HUES6 (cell line): ENCODE results near the gene MBD6.
A peak's percentile ranks its signal among the peaks of the same experiment; 100 is the strongest.
"Not testable (repeated sequence)": the region's sequence is repeated elsewhere in the genome, so short reads cannot be mapped to it uniquely, and the experiment has no call there.

ENCODE experiments used
- H3K27ac ChIP-seq: 2 replicates; pipeline ENCODE4 v1.7.0; 2013; ENCODE audit warnings: low read depth, mild to moderate bottlenecking, low read length, inconsistent platforms
- H3K27me3 ChIP-seq: 2 replicates; pipeline ENCODE4 v1.6.1; 2013; ENCODE audit warnings: low read length; ENCODE audit not compliant: control insufficient read depth, insufficient read depth
- H3K36me3 ChIP-seq: 2 replicates; pipeline ENCODE4 v1.6.1; 2013; ENCODE audit warnings: low read length; ENCODE audit not compliant: control insufficient read depth, insufficient read depth
- H3K4me1 ChIP-seq: 2 replicates; pipeline ENCODE4 v1.6.1; 2013; ENCODE audit warnings: low read length; ENCODE audit not compliant: control insufficient read depth, insufficient read depth
- H3K4me3 ChIP-seq: 2 replicates; pipeline ENCODE4 v1.5.1; 2013; ENCODE audit warnings: low read depth, low read length
- H3K9ac ChIP-seq: one replicate; pipeline ENCODE4 v1.6.1; 2013; ENCODE audit warnings: mild to moderate bottlenecking, low read length
- H3K9me3 ChIP-seq: 2 replicates; pipeline ENCODE4 v1.6.1; 2013; ENCODE audit warnings: low read depth, low read length; ENCODE audit not compliant: control insufficient read depth, insufficient read depth

MBD6 gene

DNA sequence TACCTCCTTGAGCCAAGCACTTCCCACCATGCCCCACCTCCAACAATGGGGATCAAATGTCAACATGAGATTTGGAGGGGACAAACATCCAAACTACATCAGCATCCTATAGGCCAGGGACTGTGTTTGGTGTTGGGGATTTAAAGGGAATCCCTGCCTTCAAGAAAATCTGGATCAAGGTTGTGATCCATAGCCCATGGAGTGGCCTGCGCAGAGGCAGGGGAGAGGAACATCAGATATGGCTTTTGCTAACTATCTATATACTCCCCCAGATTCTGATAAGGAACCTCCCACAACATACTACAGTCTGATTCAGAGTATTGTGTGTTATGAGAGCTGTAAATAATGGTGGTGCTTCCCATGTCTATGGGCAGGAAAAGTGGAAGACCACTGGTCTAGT is 32.3 kb downstream of the MBD6 start:
- Histone ChIP-seq H3K36me3 (no peaks in the 10 kb centered on the region), H3K4me1 (peaks cover 14% of the 10 kb centered on the region; the same call in 1 of the 2 replicates), H3K9me3 (no peaks in the 10 kb centered on the region), H3K4me3 (no peak overlapping the region), H3K9ac (no peak overlapping the region), H3K27me3 (peaks cover 15% of the 10 kb centered on the region; the same call in 1 of the 2 replicates), H3K27ac (no peak overlapping the region)

DNA sequence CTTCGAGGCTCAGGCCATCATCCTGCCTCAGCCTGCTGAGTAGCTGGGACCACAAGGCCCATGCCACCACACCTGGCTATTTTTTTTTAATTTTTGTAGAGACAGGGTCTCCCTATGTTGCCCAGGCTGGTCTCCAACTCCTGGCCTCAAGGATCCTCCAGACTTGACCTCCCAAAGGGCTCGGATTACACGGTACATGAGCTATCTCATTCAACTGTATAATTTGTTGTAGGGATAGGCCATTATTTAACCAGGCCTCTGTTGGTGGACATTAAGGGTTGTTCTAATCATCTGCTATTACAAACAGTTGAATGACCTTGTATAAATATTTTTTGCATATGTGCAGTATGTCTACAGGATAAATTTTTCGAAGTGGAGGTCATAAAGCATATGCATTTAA is 36.2 kb downstream of the MBD6 start:
- no peaks in the 10 kb centered on the region for H3K9me3 ChIP-seq
- peaks cover 4% of the 10 kb centered on the region; the same call in 1 of the 2 replicates for H3K36me3 ChIP-seq
- no peaks in the 10 kb centered on the region for H3K4me1 ChIP-seq
- H3K27ac ChIP-seq, result no peak overlapping the region
- H3K4me3 ChIP-seq, result no peak overlapping the region
- H3K27me3 ChIP-seq, result no peaks in the 10 kb centered on the region
- no peak overlapping the region for H3K9ac ChIP-seq

DNA sequence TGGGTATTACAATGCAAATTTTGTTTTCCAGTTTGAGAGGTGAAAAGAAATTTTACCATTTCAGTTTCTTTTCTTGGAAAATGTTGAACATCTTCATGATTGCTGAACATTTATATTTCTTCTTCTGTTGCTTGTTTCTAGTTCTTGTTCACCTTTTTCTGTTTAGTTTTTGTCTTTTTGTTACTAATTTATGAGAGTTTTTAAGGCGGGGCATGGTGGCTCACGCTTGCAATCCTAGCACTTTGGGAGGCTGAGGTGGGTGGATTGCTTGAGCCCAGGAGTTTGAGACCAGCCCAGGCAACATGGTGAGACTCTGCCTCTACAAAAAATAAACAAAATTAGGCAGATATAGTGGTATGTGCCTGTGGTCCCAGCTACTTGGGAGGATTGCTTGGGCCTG is 37.9 kb downstream of the MBD6 start:
- no peak overlapping the region for H3K9ac ChIP-seq
- H3K4me3 ChIP-seq, result no peak overlapping the region
- peaks cover 7% of the 10 kb centered on the region; the same call in 1 of the 2 replicates for H3K36me3 ChIP-seq
- no peaks in the 10 kb centered on the region for H3K9me3 ChIP-seq
- H3K4me1 ChIP-seq, result no peaks in the 10 kb centered on the region
- no peak overlapping the region for H3K27ac ChIP-seq
- H3K27me3 ChIP-seq, result no peaks in the 10 kb centered on the region

DNA sequence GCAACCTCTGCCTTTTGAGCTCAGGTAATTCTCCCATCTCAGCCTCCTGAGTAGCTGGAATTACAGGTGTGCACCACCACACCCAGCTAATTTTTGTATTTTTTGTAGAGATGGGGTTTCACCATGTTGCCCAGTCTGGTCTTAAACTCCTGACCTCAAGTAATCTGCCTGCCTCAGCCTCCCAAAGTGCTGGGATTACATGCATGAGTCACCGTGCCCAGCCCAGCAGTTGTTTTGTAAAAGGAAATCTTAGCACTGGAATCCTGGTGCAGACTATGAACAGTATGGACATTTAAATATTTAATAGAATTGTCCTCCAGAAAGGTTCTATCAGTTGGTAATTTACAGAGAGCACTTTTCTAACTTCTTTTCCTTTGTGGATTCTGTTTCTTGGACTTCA is 38.5 kb downstream of the MBD6 start:
- H3K4me3 ChIP-seq, H3K4me1 ChIP-seq, H3K9ac ChIP-seq, H3K9me3 ChIP-seq, H3K27ac ChIP-seq, H3K36me3 ChIP-seq, H3K27me3 ChIP-seq: not testable (repeated sequence)

DNA sequence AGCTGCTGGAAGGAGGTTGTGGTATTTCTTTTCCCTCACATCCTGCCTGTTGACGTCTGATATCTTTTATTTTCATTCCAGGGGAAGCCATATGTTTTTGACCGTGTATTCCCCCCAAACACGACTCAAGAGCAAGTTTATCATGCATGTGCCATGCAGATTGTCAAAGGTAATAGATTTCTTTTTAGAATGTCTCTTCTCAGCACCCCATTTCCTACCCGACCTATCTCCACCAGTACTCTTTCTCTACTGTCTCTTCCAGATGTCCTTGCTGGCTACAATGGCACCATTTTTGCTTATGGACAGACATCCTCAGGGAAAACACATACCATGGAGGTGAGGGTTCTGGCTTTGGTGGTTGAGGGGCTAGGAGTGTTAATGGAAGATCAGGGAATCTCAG is 40.7 kb downstream of the MBD6 start:
- Histone ChIP-seq H3K27ac (no peak overlapping the region), H3K36me3 (peaks cover 7% of the 10 kb centered on the region; the same call in 1 of the 2 replicates), H3K9me3 (no peaks in the 10 kb centered on the region), H3K4me1 (no peaks in the 10 kb centered on the region), H3K9ac (no peak overlapping the region), H3K27me3 (no peaks in the 10 kb centered on the region), H3K4me3 (no peak overlapping the region)

DNA sequence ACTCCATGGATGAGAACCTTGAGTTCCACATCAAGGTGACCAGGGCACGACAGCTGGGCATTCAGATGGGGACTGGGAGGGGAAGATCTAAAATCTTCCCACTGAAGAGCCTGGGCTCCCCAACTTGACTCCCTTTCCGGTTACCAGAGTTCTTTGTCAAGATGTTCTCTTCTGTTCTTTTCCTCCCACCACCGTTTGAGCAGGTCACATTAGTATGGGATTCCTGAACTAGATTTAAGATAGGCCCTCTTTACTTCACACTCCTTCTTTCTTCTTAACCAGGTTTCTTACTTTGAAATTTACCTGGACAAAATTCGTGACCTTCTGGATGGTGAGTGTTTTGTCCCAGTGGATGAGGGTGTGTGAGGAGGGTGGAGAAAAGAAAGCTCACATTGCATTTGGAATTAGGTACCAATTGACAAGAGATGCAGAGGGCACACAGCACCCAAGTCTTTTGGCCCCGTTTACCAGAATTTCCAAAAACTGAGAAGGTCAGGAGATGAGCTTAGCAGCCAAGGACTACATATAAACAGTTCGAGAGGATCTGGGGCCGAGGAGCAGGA is 41.6 kb downstream of the MBD6 start:
- Histone ChIP-seq H3K4me3 (no peak overlapping the region), H3K27me3 (no peaks in the 10 kb centered on the region), H3K9ac (no peak overlapping the region), H3K27ac (no peak overlapping the region), H3K36me3 (peaks cover 14% of the 10 kb centered on the region), H3K9me3 (no peaks in the 10 kb centered on the region), H3K4me1 (no peaks in the 10 kb centered on the region)

DNA sequence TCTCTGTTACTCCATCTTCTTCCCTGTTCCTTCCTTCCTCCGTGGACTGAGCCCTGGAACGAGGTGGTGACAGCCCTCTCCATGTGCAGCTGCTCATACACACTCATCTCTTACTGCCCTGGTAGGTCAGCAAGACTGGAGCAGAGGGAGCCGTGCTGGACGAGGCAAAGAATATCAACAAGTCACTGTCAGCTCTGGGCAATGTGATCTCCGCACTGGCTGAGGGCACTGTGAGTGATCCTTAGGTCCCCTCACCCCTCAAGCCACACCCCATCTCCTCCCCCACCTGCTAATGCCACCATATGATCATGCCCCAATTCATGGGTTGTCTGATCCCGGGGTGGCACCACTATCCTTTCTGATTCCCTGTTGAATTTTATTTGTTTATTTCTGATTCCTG is 46.2 kb downstream of the MBD6 start:
- Histone ChIP-seq H3K4me1 (no peaks in the 10 kb centered on the region), H3K36me3 (peaks cover 35% of the 10 kb centered on the region), H3K27me3 (no peaks in the 10 kb centered on the region), H3K27ac (no peak overlapping the region), H3K9ac (no peak overlapping the region), H3K9me3 (no peaks in the 10 kb centered on the region), H3K4me3 (no peak overlapping the region)

DNA sequence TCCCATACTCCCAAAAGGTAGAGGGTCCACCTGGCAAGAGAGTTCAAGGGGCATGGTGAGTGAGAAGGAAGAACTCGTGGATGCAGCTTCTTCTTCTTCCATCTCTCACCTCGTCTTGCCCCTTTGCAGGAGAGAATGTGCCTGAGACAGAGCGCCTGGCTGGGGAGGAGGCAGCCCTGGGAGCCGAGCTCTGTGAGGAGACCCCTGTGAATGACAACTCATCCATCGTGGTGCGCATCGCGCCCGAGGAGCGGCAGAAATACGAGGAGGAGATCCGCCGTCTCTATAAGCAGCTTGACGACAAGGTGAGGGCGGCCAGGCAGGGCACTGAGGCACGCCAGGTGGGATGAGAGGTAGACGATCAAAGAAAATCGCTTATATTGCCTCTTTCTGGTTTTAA is 47.2 kb downstream of the MBD6 start:
- no peaks in the 10 kb centered on the region for H3K9me3 ChIP-seq
- H3K9ac ChIP-seq, result peak overlapping the region; percentile 2
- no peak overlapping the region for H3K4me3 ChIP-seq
- H3K4me1 ChIP-seq, result no peaks in the 10 kb centered on the region
- H3K27ac ChIP-seq, result no peak overlapping the region
- peaks cover 35% of the 10 kb centered on the region for H3K36me3 ChIP-seq
- H3K27me3 ChIP-seq, result no peaks in the 10 kb centered on the region

DNA sequence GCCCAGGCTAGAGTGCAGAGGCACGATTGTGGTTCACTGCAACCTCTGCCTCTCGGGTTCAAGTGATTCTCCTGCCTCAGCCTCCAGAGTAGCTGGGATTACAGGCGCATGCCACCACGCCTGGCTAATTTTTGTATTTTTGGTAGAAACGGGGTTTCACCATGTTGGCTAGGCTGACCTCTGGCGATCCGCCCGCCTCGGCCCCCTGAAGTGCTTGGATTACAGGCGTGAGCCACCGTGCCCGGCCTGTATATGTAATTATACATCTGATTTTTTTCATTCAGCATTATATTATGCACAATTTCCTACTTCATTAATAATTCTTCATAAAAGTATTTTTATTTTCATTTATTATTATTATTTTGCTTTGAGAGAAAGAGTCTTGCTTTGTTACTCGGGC is 47.8 kb downstream of the MBD6 start:
- H3K9ac ChIP-seq, H3K27me3 ChIP-seq, H3K9me3 ChIP-seq, H3K4me1 ChIP-seq, H3K27ac ChIP-seq, H3K4me3 ChIP-seq: not testable (repeated sequence)
- peaks cover 39% of the 10 kb centered on the region for H3K36me3 ChIP-seq

DNA sequence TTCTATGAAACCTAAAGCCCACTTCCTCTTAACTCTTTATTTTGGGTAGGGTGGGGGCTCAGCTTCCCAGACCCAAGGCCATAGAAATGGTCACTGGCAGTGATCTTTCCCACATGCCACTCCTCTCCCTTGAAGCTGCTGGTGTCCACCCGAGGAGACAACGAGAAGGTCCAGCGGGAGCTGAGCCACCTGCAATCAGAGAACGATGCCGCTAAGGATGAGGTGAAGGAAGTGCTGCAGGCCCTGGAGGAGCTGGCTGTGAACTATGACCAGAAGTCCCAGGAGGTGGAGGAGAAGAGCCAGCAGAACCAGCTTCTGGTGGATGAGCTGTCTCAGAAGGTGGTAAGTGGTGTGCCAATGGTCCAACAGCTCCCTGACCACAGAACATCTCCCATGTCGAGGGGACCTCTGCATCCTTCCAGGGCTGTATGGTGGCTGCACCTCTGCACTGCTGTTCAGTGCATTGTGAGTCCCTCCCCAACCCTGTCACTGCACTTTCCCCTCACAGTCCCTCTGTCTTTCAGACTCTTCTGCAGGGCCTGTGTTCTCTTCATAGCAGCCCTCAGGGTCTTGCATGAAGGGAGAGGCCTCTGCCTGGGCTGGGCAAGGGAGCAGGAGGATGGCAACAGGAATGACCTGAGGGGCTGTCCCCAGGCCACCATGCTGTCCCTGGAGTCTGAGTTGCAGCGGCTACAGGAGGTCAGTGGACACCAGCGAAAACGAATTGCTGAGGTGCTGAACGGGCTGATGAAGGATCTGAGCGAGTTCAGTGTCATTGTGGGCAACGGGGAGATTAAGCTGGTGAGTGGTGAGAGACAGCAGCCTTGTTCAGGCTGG is 49.5 kb downstream of the MBD6 start:
- peaks cover 55% of the 10 kb centered on the region for H3K36me3 ChIP-seq

DNA sequence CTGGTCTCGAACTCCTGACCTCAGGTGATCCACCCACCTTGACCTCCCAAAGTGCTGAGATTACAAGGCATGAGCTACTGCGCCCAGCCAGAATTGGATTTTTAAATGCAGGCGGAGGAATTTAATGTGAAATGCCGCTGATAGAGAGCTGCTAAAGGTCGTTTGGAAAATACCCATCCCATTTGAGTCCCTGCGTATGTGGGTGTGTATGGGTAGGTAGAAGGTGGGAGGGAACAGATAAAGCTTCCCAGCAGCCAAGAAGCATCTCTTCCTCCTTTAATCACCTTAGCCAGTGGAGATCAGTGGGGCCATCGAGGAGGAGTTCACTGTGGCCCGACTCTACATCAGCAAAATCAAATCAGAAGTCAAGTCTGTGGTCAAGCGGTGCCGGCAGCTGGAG is 52.2 kb downstream of the MBD6 start:
- H3K9me3 ChIP-seq, result no peaks in the 10 kb centered on the region
- H3K27ac ChIP-seq, result no peak overlapping the region
- H3K4me1 ChIP-seq, result no peaks in the 10 kb centered on the region
- no peak overlapping the region for H3K4me3 ChIP-seq
- H3K9ac ChIP-seq, result no peak overlapping the region
- no peaks in the 10 kb centered on the region for H3K27me3 ChIP-seq
- peaks cover 60% of the 10 kb centered on the region for H3K36me3 ChIP-seq

More for the DNA sequence above, 49.5 kb downstream of the MBD6 start:
- Histone ChIP-seq H3K9me3 (no peaks in the 10 kb centered on the region), H3K9ac (no peak overlapping the region), H3K4me3 (no peak overlapping the region), H3K27me3 (no peaks in the 10 kb centered on the region), H3K4me1 (no peaks in the 10 kb centered on the region), H3K27ac (no peak overlapping the region)
